ENCODE data around the gene CDCP1.

The CDCP1 gene

GRCh38 chr3:45187694-45188141 lies 41.5 kb upstream of the CDCP1 start:
- no peak for TF ChIP-seq CTCF (IDR thresholded peaks at IDR 0.05; ENCODE audit: control extremely low read depth, extremely low read depth, low read depth, missing control alignments)
- no peak for DNase-seq (ENCODE audit: extremely low spot score)
- CTCF ChIA-PET, result no interaction called here
- POLR2A ChIA-PET, result no interaction called here

- CTCF ChIA-PET, result no interaction called here
- DNase-seq (ENCODE audit: extremely low spot score), result no peak
- POLR2A ChIA-PET, result no interaction called here
- TF ChIP-seq CTCF (IDR thresholded peaks at IDR 0.05; ENCODE audit: control extremely low read depth, extremely low read depth, low read depth, missing control alignments), result no peak
Measured at GRCh38 chr3:45186871-45187270, 40.7 kb upstream of the CDCP1 start.

- TF ChIP-seq CTCF (IDR thresholded peaks at IDR 0.05; ENCODE audit: control extremely low read depth, extremely low read depth, low read depth, missing control alignments), result no peak
- no peak for DNase-seq (ENCODE audit: extremely low spot score)
- POLR2A ChIA-PET, result no interaction called here
- CTCF ChIA-PET, result no interaction called here
Measured at GRCh38 chr3:45185461-45185860, 39.3 kb upstream of the CDCP1 start.

GRCh38 chr3:45185052-45185451 lies 38.9 kb upstream of the CDCP1 start:
- DNase-seq (ENCODE audit: extremely low spot score), result no peak

GRCh38 chr3:45183872-45184262 lies 37.7 kb upstream of the CDCP1 start:
- ChIA-PET CTCF (interaction anchor here (1.3 kb wide), 1 partner anchor 15 kb away, joined by 3 read pairs; no protein-coding TSS in a partner anchor), POLR2A (no interaction called here)
- no peak for TF ChIP-seq CTCF (IDR thresholded peaks at IDR 0.05; ENCODE audit: control extremely low read depth, extremely low read depth, low read depth, missing control alignments)
- DNase-seq (ENCODE audit: extremely low spot score), result no peak

More at GRCh38 chr3:45185052-45185451, 38.9 kb upstream of the CDCP1 start:
- no peak for TF ChIP-seq CTCF (IDR thresholded peaks at IDR 0.05; ENCODE audit: control extremely low read depth, extremely low read depth, low read depth, missing control alignments)
- ChIA-PET POLR2A (no interaction called here), CTCF (interaction anchor here (1.3 kb wide), 1 partner anchor 16 kb away, joined by 3 read pairs; no protein-coding TSS in a partner anchor)

GRCh38 chr3:45182915-45183871 lies 37.0 kb upstream of the CDCP1 start:
- no peak for TF ChIP-seq CTCF (IDR thresholded peaks at IDR 0.05; ENCODE audit: control extremely low read depth, extremely low read depth, low read depth, missing control alignments)
- ChIA-PET POLR2A (no interaction called here), CTCF (no interaction called here)
- DNase-seq (ENCODE audit: extremely low spot score), result no peak
